Natural killer cell (primary cell): Measurements from ENCODE around the gene ZNHIT2. TPM values are rescaled to one million over a fixed set of nuclear protein-coding genes. Genes with fewer than 3 reads are reported as not detected.
A peak's percentile ranks its signal among the peaks of the same experiment; 100 is the strongest.

Experiments
- ATAC-seq, 3 donors: fragments of 150-1000 bp in 2 of 3; fragments of 200-7000 bp in 1 of 3; cut with Tn5 transposase; 1 replicate in 1 of 3; 2 replicates in 2 of 3; pipeline ENCODE4 v1.10.0; 2021; ENCODE audit warnings: mild to moderate bottlenecking in 2 of 3, moderate library complexity in 2 of 3
- DNase-seq, 2 donors: peaks; one replicate each; pipeline versions ENCODE4 v3.0.0 to v3.0.0-alpha.2; 2013 to 2021; ENCODE audit warnings: mixed read lengths in 1 of 2
- H3K27ac ChIP-seq: one replicate; pipeline ENCODE4 v1.5.1; 2013; ENCODE audit warnings: mild to moderate bottlenecking, low read length
- H3K27me3 ChIP-seq: one replicate; pipeline ENCODE4 v1.6.1; 2013; ENCODE audit warnings: low read length; ENCODE audit not compliant: control insufficient read depth, insufficient read depth
- H3K36me3 ChIP-seq: one replicate; pipeline ENCODE4 v1.6.1; 2013; ENCODE audit warnings: low read length; ENCODE audit not compliant: control insufficient read depth, insufficient read depth
- H3K4me1 ChIP-seq: one replicate; pipeline ENCODE4 v1.6.1; 2013; ENCODE audit warnings: low read length; ENCODE audit not compliant: control insufficient read depth, insufficient read depth
- H3K4me3 ChIP-seq: one replicate; pipeline ENCODE4 v1.5.1; 2013; ENCODE audit warnings: low read length
- H3K9me3 ChIP-seq: one replicate; pipeline ENCODE4 v1.6.1; 2013; ENCODE audit warnings: low read length; ENCODE audit not compliant: control insufficient read depth, insufficient read depth
- H3K27ac Mint-ChIP-seq, 2 donors: one replicate each; pipeline ENCODE4 v1.8.0; 2022; ENCODE audit warnings: mild to moderate bottlenecking in 2 of 2, mixed read lengths in 2 of 2, moderate library complexity in 1 of 2
- H3K27me3 Mint-ChIP-seq, 2 donors: one replicate each; pipeline ENCODE4 v1.8.0; 2022; ENCODE audit warnings: low read depth in 2 of 2, mixed read lengths in 2 of 2
- H3K36me3 Mint-ChIP-seq: one replicate; pipeline ENCODE4 v1.8.0; 2022; ENCODE audit warnings: mixed read lengths
- H3K4me1 Mint-ChIP-seq, 2 donors: one replicate each; pipeline ENCODE4 v1.8.0; 2022; ENCODE audit warnings: mixed read lengths in 2 of 2
- H3K4me3 Mint-ChIP-seq: one replicate; pipeline ENCODE4 v1.8.0; 2022; ENCODE audit warnings: mild to moderate bottlenecking, moderate library complexity, mixed read lengths
- H3K9me3 Mint-ChIP-seq, 2 donors: one replicate each; pipeline ENCODE4 v1.8.0; 2022; ENCODE audit warnings: mixed read lengths in 2 of 2
- CTCF ChIP-seq: fragments of 200-600 bp; IDR thresholded peaks from one replicate; pipeline ENCODE4 v1.8.0; 2022; ENCODE audit warnings: antibody characterized with exemption
- WGBS: methylation state at CpG from one replicate; pipeline ENCODE4 v1.1.7; 2013; ENCODE audit warnings: missing lambda C conversion rate; ENCODE audit not compliant: insufficient coverage; 5-methylcytosine and 5-hydroxymethylcytosine counted together
- intact Hi-C: fragments of 100-400 bp; cut with micrococcal nuclease; formaldehyde crosslinking; loops from one replicate; pipeline ENCODE4 v1.14.2; 2022
- total RNA-seq, 4 donors: library from RNA; stranded (reverse); fragments of 120-200 nt in 1 of 4; gene quantifications; one replicate each; pipeline versions ENCODE4 v1.2.3 to v1.2.4, GENCODE V29; 2013 to 2022

The ZNHIT2 gene
- total RNA-seq, 3 donors from 2014 or later (not counting 1 experiment from before 2014, with no cell fraction given) = 5.6 to 6.8 (median 6.1) TPM

DNA sequence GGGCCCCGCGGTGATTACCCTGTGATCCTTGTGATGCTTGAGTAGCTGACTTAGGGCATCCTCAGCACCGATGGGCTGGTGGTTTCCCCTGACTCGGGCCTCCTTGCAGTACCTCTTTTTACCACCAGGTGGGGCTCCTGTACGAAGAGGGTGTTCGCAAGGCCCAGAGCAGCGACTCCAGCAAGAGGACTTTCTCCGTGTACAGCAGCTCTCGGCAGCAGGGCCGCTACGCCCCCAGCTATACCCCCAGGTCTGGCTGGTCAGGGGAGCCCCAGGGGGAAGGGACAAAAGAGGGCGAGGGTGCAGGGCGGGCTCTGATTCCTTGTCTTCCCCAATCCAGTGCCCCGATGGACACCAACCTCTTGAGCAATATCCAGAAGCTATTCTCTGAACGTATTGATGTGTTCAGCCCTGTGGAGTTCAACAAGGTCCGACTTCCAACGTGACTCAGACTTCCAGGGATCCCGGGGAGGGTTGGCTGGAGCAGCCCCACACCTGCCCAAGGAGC, 7.1 kb downstream of the ZNHIT2 start:
- intact Hi-C loops = loop anchor here (2.0 to 10.0 kb wide), 6 partner anchors 14 to 336 kb away; partner anchors contain the start of genes CAPN1, SF1, SNX15 and VPS51
- ATAC-seq (peak; percentile 62 to 85 (median 71)), DNase-seq (peak; percentile 96 to 97)
- Mint-ChIP-seq H3K4me1 (peaks cover 35 to 46% of the 10 kb centered on the region in 2 donors), H3K4me3 (peak overlapping the region; percentile 53), H3K27ac (peak overlapping the region; percentile 91 to 97), H3K9me3 (no peaks in the 10 kb centered on the region), H3K36me3 (no peaks in the 10 kb centered on the region), H3K27me3 (no peaks in the 10 kb centered on the region)
- peak overlapping the region; percentile 53 for H3K27ac ChIP-seq
- no peak overlapping the region for H3K4me3 ChIP-seq
- TF ChIP-seq CTCF = peak; percentile 91
- no peaks in the 10 kb centered on the region for H3K9me3 ChIP-seq
- H3K36me3 ChIP-seq = peaks cover 17% of the 10 kb centered on the region
- 18% methylated on average over 18 of the region's 18 CpGs for WGBS
- peaks cover 46% of the 10 kb centered on the region for H3K4me1 ChIP-seq
- no peaks in the 10 kb centered on the region for H3K27me3 ChIP-seq

- Mint-ChIP-seq H3K27me3 (no peaks in the 10 kb centered on the region), H3K9me3 (no peaks in the 10 kb centered on the region), H3K36me3 (no peaks in the 10 kb centered on the region), H3K4me3 (no peak overlapping the region), H3K4me1 (peaks cover 35 to 47% of the 10 kb centered on the region in 2 donors), H3K27ac (peak overlapping the region; percentile 91 to 97)
- Histone ChIP-seq H3K36me3 (peaks cover 17% of the 10 kb centered on the region), H3K4me1 (peaks cover 40% of the 10 kb centered on the region), H3K27ac (no peak overlapping the region), H3K9me3 (no peaks in the 10 kb centered on the region), H3K27me3 (no peaks in the 10 kb centered on the region), H3K4me3 (no peak overlapping the region)
- intact Hi-C loops = loop anchor here (2.0 to 10.0 kb wide), 6 partner anchors 13 to 335 kb away; partner anchors contain the start of genes CAPN1, SF1, SNX15 and VPS51
- TF ChIP-seq CTCF = no peak
- DNase-seq (peak in 1 of 2 donors; percentile 28), ATAC-seq (no peak)
- whole genome bisulfite sequencing = 92% methylated on average over 34 of the region's 36 CpGs
These were observed 8.0 kb downstream of the ZNHIT2 start for GRCh38 chr11:65109231-65110198.

- no peak for DNase-seq
- peaks cover 34 to 47% of the 10 kb centered on the region in 2 donors for H3K4me1 Mint-ChIP-seq
- H3K4me3 Mint-ChIP-seq = no peak overlapping the region
- Histone ChIP-seq H3K4me3 (no peak overlapping the region), H3K27me3 (no peaks in the 10 kb centered on the region), H3K9me3 (no peaks in the 10 kb centered on the region), H3K36me3 (peaks cover 17% of the 10 kb centered on the region), H3K4me1 (peaks cover 37% of the 10 kb centered on the region), H3K27ac (no peak overlapping the region)
- H3K36me3 Mint-ChIP-seq = no peaks in the 10 kb centered on the region
- intact Hi-C loops = no loop called here
- H3K9me3 Mint-ChIP-seq = no peaks in the 10 kb centered on the region
- ATAC-seq = no peak
- no peak for TF ChIP-seq CTCF
- 95% methylated on average over 38 of the region's 38 CpGs for WGBS
- H3K27me3 Mint-ChIP-seq = no peaks in the 10 kb centered on the region
- H3K27ac Mint-ChIP-seq = no peak overlapping the region
These were observed 8.9 kb downstream of the ZNHIT2 start for GRCh38 chr11:65108469-65109123.
